GM18507 (cell line): ENCODE results near the gene CIZ1.

Source experiments
- DNase-seq: peaks from one replicate; pipeline ENCODE4 v3.0.0; 2011; ENCODE audit warnings: low read depth; ENCODE audit not compliant: insufficient read length; ENCODE audit errors: extremely low spot score
- FAIRE-seq: peaks from 2 replicates; lab custom pipeline; 2011; peaks lifted over from hg19 to GRCh38; lab: Jason Lieb, UNC

CIZ1 gene

GRCh38 chr9:128152133-128153059 lies 39.0 kb downstream of the CIZ1 start:
- no peak for FAIRE-seq
- DNase-seq = no peak

- DNase-seq = no peak
- FAIRE-seq = no peak
These were observed 39.9 kb downstream of the CIZ1 start for GRCh38 chr9:128151309-128152132.

GRCh38 chr9:128150594-128151308 lies 40.6 kb downstream of the CIZ1 start:
- FAIRE-seq = no peak

DNA sequence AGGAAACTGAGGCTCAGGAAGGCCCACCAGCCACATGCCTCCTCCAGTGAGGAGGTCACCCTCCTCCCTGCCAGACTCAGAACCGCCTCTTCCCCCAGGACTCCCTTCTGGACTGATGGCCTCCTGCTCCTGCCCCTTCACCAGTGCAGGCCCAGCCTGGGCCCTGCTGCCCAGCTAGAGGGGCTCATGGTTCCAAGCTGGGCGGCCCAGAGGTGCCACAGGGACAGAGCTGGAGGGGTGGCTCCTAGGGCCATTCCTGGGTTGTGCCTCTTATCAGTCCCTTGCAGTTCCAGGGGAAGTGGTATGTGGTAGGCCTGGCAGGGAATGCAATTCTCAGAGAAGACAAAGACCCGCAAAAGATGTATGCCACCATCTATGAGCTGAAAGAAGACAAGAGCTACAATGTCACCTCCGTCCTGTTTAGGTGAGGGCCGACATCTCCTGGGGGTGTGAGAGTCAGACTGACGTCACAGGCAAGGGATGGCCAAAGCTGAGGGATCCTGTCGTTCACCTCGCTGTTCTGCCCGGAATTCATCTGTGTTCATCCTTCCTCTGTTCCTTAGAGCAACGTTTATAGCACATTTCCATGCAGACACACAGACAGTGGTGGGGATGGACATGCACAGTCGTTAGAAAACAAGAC lies 41.3 kb downstream of the CIZ1 start:
- DNase-seq (no peak), FAIRE-seq (no peak)

More at GRCh38 chr9:128150594-128151308, 40.6 kb downstream of the CIZ1 start:
- DNase-seq = no peak

DNA sequence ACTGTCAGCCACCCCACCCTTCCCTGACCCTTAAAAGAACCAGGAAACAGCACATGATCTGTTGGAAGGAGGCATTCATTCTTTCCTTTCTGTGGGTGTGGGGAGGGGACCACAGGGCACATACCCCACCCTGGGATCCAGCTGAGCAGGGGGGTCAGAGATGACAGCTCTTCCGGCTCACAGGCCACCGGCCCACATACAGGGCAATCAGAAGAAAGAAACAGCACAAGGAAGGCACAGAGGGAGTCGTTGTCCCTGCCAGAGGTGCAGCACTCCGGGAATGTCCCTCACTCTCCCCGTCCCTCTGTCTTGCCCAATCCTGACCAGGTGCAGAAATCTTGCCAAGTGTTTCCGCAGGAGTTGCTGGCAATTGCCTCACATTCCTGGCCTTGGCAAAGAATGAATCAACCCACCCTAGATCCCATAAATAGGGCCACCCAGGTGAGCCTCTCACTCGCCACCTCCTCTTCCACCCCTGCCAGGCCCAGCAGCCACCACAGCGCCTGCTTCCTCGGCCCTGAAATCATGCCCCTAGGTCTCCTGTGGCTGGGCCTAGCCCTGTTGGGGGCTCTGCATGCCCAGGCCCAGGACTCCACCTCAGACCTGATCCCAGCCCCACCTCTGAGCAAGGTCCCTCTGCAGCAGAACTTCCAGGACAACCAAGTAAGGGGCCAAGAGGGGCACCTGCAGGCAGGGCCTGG lies 42.2 kb downstream of the CIZ1 start, which contains the start of gene LCN2:
Gene LCN2, plus strand, starts transcription at position 453 of the 701 bp plus-strand sequence. Its CDS starts 73 bp downstream, at position 526.
- FAIRE-seq (no peak), DNase-seq (no peak)

- DNase-seq (no peak), FAIRE-seq (no peak)
These were observed 42.8 kb downstream of the CIZ1 start for GRCh38 chr9:128148509-128149000.

- DNase-seq (no peak), FAIRE-seq (no peak)
These were observed 44.7 kb downstream of the CIZ1 start for GRCh38 chr9:128146591-128147120.

DNA sequence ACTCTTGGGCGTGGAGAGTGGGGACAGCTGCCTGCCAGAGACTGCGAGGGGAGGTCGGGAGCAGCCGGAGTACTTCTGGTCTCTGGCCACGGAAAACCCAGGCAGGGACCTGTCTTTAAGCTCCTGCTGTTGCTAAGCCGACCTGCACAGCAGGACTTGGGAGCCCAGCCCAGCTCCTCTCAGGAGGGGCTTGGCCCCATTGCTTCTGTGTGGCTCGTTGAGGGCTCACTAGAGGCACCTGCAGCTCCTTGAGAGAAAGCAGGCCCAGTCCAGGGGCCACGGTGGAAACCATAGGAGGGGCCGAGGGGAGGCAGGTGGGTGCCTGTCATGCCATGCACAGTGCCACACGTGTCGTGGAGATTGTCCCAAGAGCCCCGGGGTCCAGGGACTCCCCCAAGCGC lies 45.4 kb downstream of the CIZ1 start:
- DNase-seq (no peak), FAIRE-seq (no peak)

DNA sequence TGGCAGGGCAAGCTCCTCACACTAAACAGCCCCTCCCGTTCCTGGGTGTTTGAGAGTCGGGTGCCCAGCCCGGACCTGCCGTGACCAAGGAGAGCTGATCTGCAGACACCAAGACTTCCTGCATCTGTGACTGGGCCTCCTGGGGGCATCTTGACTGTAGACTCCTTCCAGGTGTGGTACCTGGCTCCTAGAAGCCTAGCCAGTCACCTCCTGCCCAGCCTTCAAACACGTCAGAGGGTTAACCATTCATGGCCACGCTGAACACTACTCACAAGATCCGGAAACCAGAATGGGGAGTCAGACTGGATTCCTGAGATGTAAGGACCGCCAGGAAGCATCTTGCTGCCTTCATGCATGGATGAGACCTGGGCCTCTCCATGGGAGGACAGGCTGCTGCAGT lies 45.8 kb downstream of the CIZ1 start:
- FAIRE-seq (no peak), DNase-seq (no peak)

DNA sequence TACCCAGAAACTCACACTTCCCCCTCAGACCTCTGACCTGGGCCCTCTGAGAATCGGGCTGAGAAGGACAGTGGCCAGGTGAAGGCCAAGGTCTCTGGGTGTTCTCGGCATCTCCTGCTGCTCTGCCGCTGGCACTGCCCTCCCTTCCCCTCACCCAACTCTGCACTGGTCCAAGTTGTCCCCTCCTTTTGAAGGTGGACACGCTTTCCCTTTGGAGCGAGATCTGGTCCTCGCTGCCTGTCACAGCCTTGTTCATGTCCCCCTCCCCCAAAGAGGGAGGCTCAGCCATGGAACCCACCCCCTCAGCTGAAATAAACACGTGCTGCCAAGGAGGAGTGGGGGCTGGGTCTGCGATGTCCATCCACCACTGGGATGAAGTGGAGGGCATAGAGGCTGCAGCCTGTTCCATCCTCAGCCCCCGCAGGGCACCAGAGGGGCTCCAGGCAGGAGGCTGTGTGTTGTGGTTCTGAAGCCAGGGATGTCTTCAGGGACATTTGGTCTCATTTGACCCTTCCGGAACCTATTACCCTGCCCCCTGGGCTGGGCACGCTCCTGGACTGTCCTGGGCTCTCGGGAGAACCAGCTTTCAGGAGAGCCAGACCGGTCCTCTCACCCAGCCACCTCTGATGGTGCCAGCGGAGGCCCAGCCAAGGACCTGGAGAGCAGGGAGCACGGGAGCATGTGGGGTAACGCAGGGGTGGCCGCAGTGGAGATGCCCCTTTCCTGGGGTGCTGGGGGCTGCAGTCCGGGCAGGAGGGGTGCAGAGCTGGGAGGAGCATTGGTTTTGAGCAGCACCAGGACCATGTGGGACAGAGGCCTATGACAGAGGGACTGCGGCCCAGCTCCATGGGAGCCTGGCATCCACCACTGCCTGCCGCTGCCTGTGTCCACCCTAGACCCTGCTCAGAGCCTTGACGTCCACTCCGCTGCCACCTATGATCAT lies 46.9 kb downstream of the CIZ1 start:
- FAIRE-seq = no peak

DNA sequence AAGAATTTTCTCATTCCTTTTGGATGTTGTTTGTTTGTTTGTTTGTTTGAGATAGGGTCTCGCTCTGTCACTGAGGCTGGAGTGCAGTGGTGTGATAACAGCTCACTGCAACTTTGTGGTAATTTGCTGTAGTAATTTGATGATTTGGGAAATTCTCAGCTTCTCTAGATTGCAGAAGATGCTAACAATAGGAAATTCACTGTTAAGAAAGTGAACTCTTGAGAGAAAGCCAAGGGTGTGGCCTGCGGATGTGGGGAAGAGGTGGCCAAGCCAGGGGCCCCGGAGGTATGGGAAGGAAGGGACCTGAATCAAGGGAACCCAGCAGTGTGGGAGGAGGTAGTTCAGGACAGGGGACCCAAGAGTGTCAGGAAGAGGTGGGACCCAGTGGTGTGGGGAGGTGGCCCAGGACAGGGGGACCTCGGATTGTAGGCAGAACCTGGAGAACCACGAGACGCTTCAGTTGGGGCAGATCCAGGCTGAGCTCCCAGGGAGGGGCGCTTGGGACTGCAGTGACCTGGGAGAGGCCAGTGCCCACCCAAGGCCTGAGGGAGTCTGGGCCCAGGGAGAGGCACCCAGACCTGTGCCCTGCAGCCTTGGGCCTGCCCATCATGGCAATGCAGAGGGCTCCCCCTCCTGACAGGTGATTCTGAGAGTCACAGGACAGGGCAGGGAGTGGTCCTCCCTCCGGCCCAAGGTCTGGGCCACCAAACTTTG lies 47.7 kb downstream of the CIZ1 start:
- no peak for DNase-seq
- FAIRE-seq = no peak

More for the DNA sequence above, 46.9 kb downstream of the CIZ1 start:
- DNase-seq = no peak

DNA sequence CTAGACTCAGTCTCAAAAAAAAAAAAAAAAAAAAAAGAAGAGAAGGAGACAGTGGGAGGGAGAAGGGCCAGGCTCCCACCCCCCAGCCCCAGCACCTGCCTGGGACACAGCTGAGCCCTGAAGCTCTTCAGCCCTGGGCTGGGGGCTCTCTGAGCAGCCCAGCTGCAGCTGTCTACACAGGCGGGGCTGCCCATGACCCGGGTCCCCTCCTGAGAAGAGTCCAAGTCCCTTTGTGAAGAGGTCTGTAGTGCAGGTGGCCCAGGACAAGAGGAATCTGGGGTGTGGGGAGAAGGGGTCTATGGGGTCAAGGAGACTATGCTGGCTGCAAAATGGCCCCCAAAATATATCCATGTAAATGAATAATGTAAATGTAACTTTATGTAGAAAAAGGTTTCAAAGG lies 48.8 kb downstream of the CIZ1 start:
- no peak for DNase-seq
- no peak for FAIRE-seq

DNA sequence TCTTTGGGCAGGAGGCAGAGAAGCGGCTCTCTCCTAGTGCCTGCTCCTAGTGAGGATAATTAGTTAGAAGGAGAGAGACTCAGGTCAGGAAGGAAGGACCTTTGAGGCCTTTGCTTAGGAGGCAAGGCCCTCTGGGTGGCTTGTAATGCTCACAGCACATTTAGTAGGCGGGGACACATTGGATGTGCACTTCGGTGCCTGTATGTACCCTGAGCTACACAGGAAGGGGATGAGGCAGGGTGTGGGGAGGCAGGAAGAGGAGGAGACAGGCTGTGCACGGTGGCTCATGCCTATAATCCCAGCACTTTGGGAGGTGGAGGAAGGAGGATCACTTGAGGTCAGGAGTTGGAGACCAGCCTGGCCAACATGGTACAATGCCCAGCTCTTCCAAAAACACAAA lies 49.3 kb downstream of the CIZ1 start:
- FAIRE-seq = no peak
- DNase-seq = no peak

DNA sequence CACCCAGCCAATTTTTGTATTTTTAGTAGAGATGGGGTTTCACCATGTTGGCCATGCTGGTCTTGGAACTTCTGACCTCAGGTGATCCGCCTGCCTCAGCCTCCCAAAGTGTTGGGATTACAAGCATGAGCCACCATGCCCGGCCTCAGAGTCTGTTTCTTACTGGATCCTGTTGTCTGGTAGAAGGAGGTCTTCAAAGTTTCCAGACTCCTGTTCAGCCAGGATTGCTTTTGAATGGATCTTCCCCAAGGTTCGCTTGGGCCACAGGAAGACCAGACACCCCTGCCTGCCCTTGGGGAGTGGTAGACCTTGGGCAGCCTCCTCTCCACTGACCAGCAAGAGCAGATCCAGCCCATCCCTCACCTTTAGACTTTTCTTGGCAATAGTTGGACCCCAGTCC lies 49.8 kb downstream of the CIZ1 start:
- FAIRE-seq (no peak), DNase-seq (no peak)

- DNase-seq (no peak), FAIRE-seq (no peak)
These were observed 51.8 kb downstream of the CIZ1 start for GRCh38 chr9:128139621-128140020.

- FAIRE-seq = no peak
These were observed 53.4 kb downstream of the CIZ1 start for GRCh38 chr9:128138001-128138400.

More at GRCh38 chr9:128138001-128138400, 53.4 kb downstream of the CIZ1 start:
- DNase-seq = no peak
